IMR-90 (cell line): ENCODE data around the gene EVA1A. TPM values are rescaled to one million over a fixed set of nuclear protein-coding genes. Genes with fewer than 3 reads are reported as not detected.

ENCODE experiments used
- ATAC-seq: fragments of 200-7000 bp; cut with Tn5 transposase; 2 replicates; pipeline ENCODE4 v1.9.1; 2020; ENCODE audit warnings: low read depth, mild to moderate bottlenecking, moderate library complexity
- BruUV-seq: library from RNA; stranded (reverse); fragments of 400-500 nt; replicated peaks from 2 replicates; lab custom pipeline; 2021; lab: Mats Ljungman, UMichigan
- CTCF ChIA-PET: fragments of 300-600 bp; formaldehyde crosslinking; extraction: SDS; loops from one replicate; lab custom pipeline; 2021; ENCODE audit warnings: antibody characterized with exemption; lab: Yijun Ruan, JAX
- POLR2A ChIA-PET: fragments of 300-600 bp; sonication (Branson Sonifier 250); formaldehyde crosslinking; loops from one replicate; lab custom pipeline; 2022; ENCODE audit warnings: antibody characterized with exemption; ENCODE audit not compliant: unreplicated experiment; lab: Charles Lee
- DNase-seq: peaks from one replicate; pipeline ENCODE4 v3.0.0; 2013
- H2AFZ ChIP-seq: replicated peaks from 2 replicates; pipeline ENCODE3; 2013; ENCODE audit warnings: low read length, mild to moderate bottlenecking; ENCODE audit not compliant: poor library complexity
- H2AK5ac ChIP-seq: 2 replicates; pipeline ENCODE4 v1.6.1; 2013; ENCODE audit warnings: low read depth, low read length, inconsistent platforms
- H2AK9ac ChIP-seq: replicated peaks from 2 replicates; pipeline ENCODE3; 2013; ENCODE audit warnings: mild to moderate bottlenecking, low read depth, low read length, moderate library complexity; ENCODE audit not compliant: poor library complexity
- H2BK120ac ChIP-seq: 2 replicates; pipeline ENCODE4 v1.6.1; 2013; ENCODE audit warnings: low read depth, low read length, inconsistent platforms
- H2BK15ac ChIP-seq: 3 replicates; pipeline ENCODE4 v1.6.1; 2013; ENCODE audit warnings: low read depth, low read length, inconsistent platforms
- H2BK20ac ChIP-seq: 2 replicates; pipeline ENCODE4 v1.6.1; 2013; ENCODE audit warnings: low read depth, mild to moderate bottlenecking, inconsistent platforms, low read length, moderate library complexity
- H2BK5ac ChIP-seq: 2 replicates; pipeline ENCODE4 v1.6.1; 2013; ENCODE audit warnings: mild to moderate bottlenecking, low read depth, low read length, inconsistent platforms; ENCODE audit not compliant: poor library complexity, severe bottlenecking
- H3K14ac ChIP-seq: replicated peaks from 2 replicates; pipeline ENCODE4 v1.6.1; 2013; ENCODE audit warnings: low read depth, low read length, inconsistent platforms
- H3K18ac ChIP-seq: 2 replicates; pipeline ENCODE4 v1.6.1; 2013; ENCODE audit warnings: low read depth, low read length, control low read depth
- H3K23ac ChIP-seq: 2 replicates; pipeline ENCODE4 v1.6.1; 2013; ENCODE audit warnings: low read depth, low read length, inconsistent platforms
- H3K27ac ChIP-seq: 2 replicates; pipeline ENCODE4 v1.5.1; 2013; ENCODE audit warnings: mild to moderate bottlenecking, control low read depth, low read length; ENCODE audit not compliant: insufficient read depth
- H3K27me3 ChIP-seq: 2 replicates; pipeline ENCODE4 v1.6.1; 2013; ENCODE audit warnings: low read length; ENCODE audit not compliant: control insufficient read depth, insufficient read depth
- H3K36me3 ChIP-seq: 2 replicates; pipeline ENCODE4 v1.6.1; 2013; ENCODE audit warnings: low read length, mixed read lengths; ENCODE audit not compliant: control insufficient read depth, insufficient read depth
- H3K4ac ChIP-seq: 2 replicates; pipeline ENCODE4 v1.6.1; 2013; ENCODE audit warnings: low read depth, low read length, inconsistent platforms
- H3K4me1 ChIP-seq: 2 replicates; pipeline ENCODE4 v1.6.1; 2013; ENCODE audit warnings: low read length, mixed read lengths; ENCODE audit not compliant: control insufficient read depth, insufficient read depth
- H3K4me2 ChIP-seq: 2 replicates; pipeline ENCODE4 v1.6.1; 2013; ENCODE audit warnings: low read depth, mild to moderate bottlenecking, control low read depth, low read length, moderate library complexity
- H3K4me3 ChIP-seq: 2 replicates; pipeline ENCODE4 v1.5.1; 2013; ENCODE audit warnings: low read depth, mild to moderate bottlenecking, control low read depth, low read length, moderate library complexity; ENCODE audit not compliant: insufficient read depth
- H3K56ac ChIP-seq: 2 replicates; pipeline ENCODE4 v1.6.1; 2013; ENCODE audit warnings: low read length, inconsistent platforms; ENCODE audit not compliant: insufficient read depth; ENCODE audit errors: extremely low read depth
- H3K79me1 ChIP-seq, 2 experiments: 2 replicates each; pipeline ENCODE4 v1.6.1; 2013; ENCODE audit warnings: low read length in 2 of 2, inconsistent platforms in 1 of 2, low read depth in 1 of 2
- H3K9ac ChIP-seq: 2 replicates; pipeline ENCODE4 v1.6.1; 2013; ENCODE audit warnings: low read depth, low read length, control low read depth
- H3K9me1 ChIP-seq: 2 replicates; pipeline ENCODE4 v1.6.1; 2013; ENCODE audit warnings: low read length, inconsistent platforms; ENCODE audit not compliant: insufficient read depth
- H3K9me3 ChIP-seq: 2 replicates; pipeline ENCODE4 v1.6.1; 2013; ENCODE audit warnings: low read length; ENCODE audit not compliant: control insufficient read depth, insufficient read depth
- H4K20me1 ChIP-seq: 2 replicates; pipeline ENCODE4 v1.6.1; 2013; ENCODE audit warnings: low read length, inconsistent platforms; ENCODE audit not compliant: insufficient read depth
- H4K5ac ChIP-seq: 2 replicates; pipeline ENCODE4 v1.6.1; 2013; ENCODE audit warnings: mild to moderate bottlenecking, low read depth, low read length, control low read depth
- H4K8ac ChIP-seq, 2 experiments: 2 replicates each; pipeline ENCODE4 v1.6.1; 2013; ENCODE audit warnings: low read depth in 2 of 2, low read length in 2 of 2, control low read depth in 1 of 2, inconsistent platforms in 1 of 2
- H4K91ac ChIP-seq: 2 replicates; pipeline ENCODE4 v1.6.1; 2013; ENCODE audit warnings: low read depth, low read length, inconsistent platforms; ENCODE audit not compliant: insufficient read depth
- BHLHE40 ChIP-seq: fragments of 150-350 bp; IDR thresholded peaks from 2 replicates; pipeline ENCODE4 v1.6.1; 2016; ENCODE audit warnings: mild to moderate bottlenecking, low read depth, low read length
- CEBPB ChIP-seq: IDR thresholded peaks from 2 replicates; pipeline ENCODE4 v1.6.1; 2012; ENCODE audit warnings: low read depth, low read length, improper control_type of control experiment
- CHD1 ChIP-seq: IDR thresholded peaks from 2 replicates; pipeline ENCODE4 v1.6.1; 2012; ENCODE audit warnings: low read depth, low read length, improper control_type of control experiment
- ELK1 ChIP-seq: fragments of 150-350 bp; IDR thresholded peaks from 2 replicates; pipeline ENCODE4 v1.6.1; 2016; ENCODE audit warnings: low read depth, mild to moderate bottlenecking, low read length, moderate library complexity, borderline replicate concordance
- FOS ChIP-seq: fragments of 150-350 bp; IDR thresholded peaks from 2 replicates; pipeline ENCODE4 v1.6.1; 2016; ENCODE audit warnings: low read depth, low read length
- MAFK ChIP-seq: IDR thresholded peaks from 2 replicates; pipeline ENCODE4 v1.6.1; 2012; ENCODE audit warnings: low read depth, low read length, improper control_type of control experiment
- MAZ ChIP-seq: IDR thresholded peaks from 2 replicates; pipeline ENCODE4 v1.6.1; 2012; ENCODE audit warnings: low read depth, mild to moderate bottlenecking, low read length, improper control_type of control experiment, moderate library complexity, borderline replicate concordance
- MXI1 ChIP-seq: IDR thresholded peaks from 2 replicates; pipeline ENCODE4 v1.6.1; 2012; ENCODE audit warnings: low read depth, mild to moderate bottlenecking, low read length, moderate library complexity, borderline replicate concordance
- NFE2L2 ChIP-seq: fragments of 150-350 bp; IDR thresholded peaks from 2 replicates; pipeline ENCODE4 v1.6.1; 2016; ENCODE audit warnings: low read depth, mild to moderate bottlenecking, low read length
- POLR2A ChIP-seq: IDR thresholded peaks from 2 replicates; pipeline ENCODE4 v1.6.1; 2012; ENCODE audit warnings: mild to moderate bottlenecking, low read depth, low read length
- RAD21 ChIP-seq: IDR thresholded peaks from 2 replicates; pipeline ENCODE4 v1.6.1; 2012; ENCODE audit warnings: low read length, improper control_type of control experiment
- RCOR1 ChIP-seq: IDR thresholded peaks from 2 replicates; pipeline ENCODE4 v1.6.1; 2012; ENCODE audit warnings: mild to moderate bottlenecking, low read length, improper control_type of control experiment; ENCODE audit not compliant: insufficient replicate concordance
- SMC3 ChIP-seq: fragments of 150-350 bp; IDR thresholded peaks from 2 replicates; pipeline ENCODE4 v1.6.1; 2016; ENCODE audit warnings: low read depth, mild to moderate bottlenecking, antibody characterized with exemption, low read length, moderate library complexity
- WGBS, 2 experiments: methylation state at CpG; one replicate each; pipeline versions ENCODE4 v1.1.5 to v1.1.7; 2013; ENCODE audit warnings: missing lambda C conversion rate in 2 of 2; ENCODE audit not compliant: insufficient read length in 1 of 2; ENCODE audit errors: extremely low coverage in 2 of 2; 5-methylcytosine and 5-hydroxymethylcytosine counted together
- dilution Hi-C: fragments of 300-500 bp; cut with HindIII; formaldehyde crosslinking; loops from one replicate; pipeline ENCODE4 v1.14.3; 2018; ENCODE audit warnings: low sequenced_read_pairs; ENCODE audit not compliant: unreplicated experiment
- in situ Hi-C: fragments of 300-500 bp; cut with MboI; formaldehyde crosslinking; loops from 3 replicates; pipeline ENCODE4 v1.14.3; 2019; ENCODE audit warnings: low sequenced_read_pairs, inconsistent platforms, mixed read lengths
- intact Hi-C: fragments of 100-400 bp; cut with micrococcal nuclease; formaldehyde crosslinking; loops from 2 replicates; pipeline ENCODE4 v1.10.0; 2022
- polyA plus RNA-seq, 3 experiments: library from polyadenylated mRNA; depleted of rRNA; stranded (reverse); fragments of >200 nt; gene quantifications; 2 replicates each; pipeline ENCODE4 v1.2.3, GENCODE V29; 2012; ENCODE audit warnings: low replicate concordance in 1 of 3
- total RNA-seq: library from RNA; depleted of rRNA; stranded (reverse); fragments of >200 nt; gene quantifications from 2 replicates; pipeline ENCODE4 v1.2.3, GENCODE V29; 2012
- TF ChIP-seq, protein P1 (sequence below): conservative IDR thresholded peaks from 2 replicates; pipeline ENCODE4 v1.5.1; 2012; ENCODE audit warnings: mild to moderate bottlenecking, low read depth, low read length, improper control_type of control experiment
- TF ChIP-seq, protein P2 (sequence below): fragments of 150-350 bp; IDR thresholded peaks from 2 replicates; pipeline ENCODE4 v1.6.1; 2017; ENCODE audit warnings: mild to moderate bottlenecking, antibody characterized with exemption, low read length, low read depth

Gene EVA1A
- total and polyA plus RNA-seq, 2 of the 4 experiments (the other 2 are of a cell fraction): 54.5 to 93.7 TPM

DNA sequence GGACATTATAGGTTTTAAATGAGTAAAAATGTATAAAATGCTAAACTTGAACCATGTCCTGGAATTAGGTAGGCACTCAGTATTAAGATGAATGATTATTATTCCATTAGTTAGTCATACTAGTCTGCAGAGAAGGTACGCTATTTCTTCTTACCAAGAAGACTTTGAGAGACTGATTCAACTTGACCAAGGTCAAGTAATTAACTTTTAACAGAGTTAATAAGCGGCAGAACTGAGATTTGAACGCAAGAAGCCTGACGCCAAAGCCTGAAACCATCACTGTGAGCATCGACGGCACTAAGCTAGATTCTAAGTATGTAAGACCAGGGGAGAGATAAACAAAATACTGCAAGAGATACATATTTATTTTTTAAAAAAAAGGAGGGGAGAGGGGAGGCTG lies 2.6 kb downstream of the EVA1A start:
- POLR2A ChIA-PET: no interaction called here
- 0 out of 2 replicates have a peak overlapping the region, but pooled peaks have one; percentile 56 for H3K14ac ChIP-seq
- dilution Hi-C loops: no loop called here
- intact Hi-C loops: loop anchor here (5.0 kb wide), 1 partner anchor 71 kb away; no protein-coding TSS in a partner anchor
- peaks cover 63% of the 10 kb centered on the region for H4K20me1 ChIP-seq
- no peak overlapping the region for H3K18ac ChIP-seq
- no peak for ATAC-seq
- no peak overlapping the region for H4K5ac ChIP-seq
- H2AFZ ChIP-seq: no peak overlapping the region
- WGBS, 2 experiments: no CpG with 5 or more reads among the region's 6 CpGs
- TF ChIP-seq POLR2A: no peak
- TF ChIP-seq FOS: no peak
- no peak for TF ChIP-seq CHD1
- TF ChIP-seq MAFK: no peak
- TF ChIP-seq MXI1: no peak
- TF ChIP-seq, protein P1, sequence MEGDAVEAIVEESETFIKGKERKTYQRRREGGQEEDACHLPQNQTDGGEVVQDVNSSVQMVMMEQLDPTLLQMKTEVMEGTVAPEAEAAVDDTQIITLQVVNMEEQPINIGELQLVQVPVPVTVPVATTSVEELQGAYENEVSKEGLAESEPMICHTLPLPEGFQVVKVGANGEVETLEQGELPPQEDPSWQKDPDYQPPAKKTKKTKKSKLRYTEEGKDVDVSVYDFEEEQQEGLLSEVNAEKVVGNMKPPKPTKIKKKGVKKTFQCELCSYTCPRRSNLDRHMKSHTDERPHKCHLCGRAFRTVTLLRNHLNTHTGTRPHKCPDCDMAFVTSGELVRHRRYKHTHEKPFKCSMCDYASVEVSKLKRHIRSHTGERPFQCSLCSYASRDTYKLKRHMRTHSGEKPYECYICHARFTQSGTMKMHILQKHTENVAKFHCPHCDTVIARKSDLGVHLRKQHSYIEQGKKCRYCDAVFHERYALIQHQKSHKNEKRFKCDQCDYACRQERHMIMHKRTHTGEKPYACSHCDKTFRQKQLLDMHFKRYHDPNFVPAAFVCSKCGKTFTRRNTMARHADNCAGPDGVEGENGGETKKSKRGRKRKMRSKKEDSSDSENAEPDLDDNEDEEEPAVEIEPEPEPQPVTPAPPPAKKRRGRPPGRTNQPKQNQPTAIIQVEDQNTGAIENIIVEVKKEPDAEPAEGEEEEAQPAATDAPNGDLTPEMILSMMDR: no peak
- TF ChIP-seq SMC3: no peak
- TF ChIP-seq, protein P2, sequence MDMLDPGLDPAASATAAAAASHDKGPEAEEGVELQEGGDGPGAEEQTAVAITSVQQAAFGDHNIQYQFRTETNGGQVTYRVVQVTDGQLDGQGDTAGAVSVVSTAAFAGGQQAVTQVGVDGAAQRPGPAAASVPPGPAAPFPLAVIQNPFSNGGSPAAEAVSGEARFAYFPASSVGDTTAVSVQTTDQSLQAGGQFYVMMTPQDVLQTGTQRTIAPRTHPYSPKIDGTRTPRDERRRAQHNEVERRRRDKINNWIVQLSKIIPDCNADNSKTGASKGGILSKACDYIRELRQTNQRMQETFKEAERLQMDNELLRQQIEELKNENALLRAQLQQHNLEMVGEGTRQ: no peak
- no peak for TF ChIP-seq RAD21
- no peak for TF ChIP-seq ELK1
- TF ChIP-seq NFE2L2: no peak
- no peak for TF ChIP-seq MAZ
- no peak for TF ChIP-seq BHLHE40
- TF ChIP-seq RCOR1: no peak
- TF ChIP-seq CEBPB: no peak
- H2AK9ac ChIP-seq: peak overlapping the region; percentile 10
- H3K23ac ChIP-seq: no peak overlapping the region
- H2BK5ac ChIP-seq: no peak overlapping the region
- H3K79me1 ChIP-seq: peaks cover 47 to 88% of the 10 kb centered on the region in 2 experiments
- no peak overlapping the region for H3K56ac ChIP-seq
- H3K36me3 ChIP-seq: peaks cover 6% of the 10 kb centered on the region
- H3K4me2 ChIP-seq: no peak overlapping the region
- H3K9me1 ChIP-seq: peaks cover 55% of the 10 kb centered on the region
- H2BK15ac ChIP-seq: no peak overlapping the region
- H2BK20ac ChIP-seq: no peak overlapping the region
- peaks cover 15% of the 10 kb centered on the region for H3K4me1 ChIP-seq
- BruUV-seq: no TSS peak
- in situ Hi-C loops: no loop called here
- CTCF ChIA-PET: no interaction called here
- H2BK120ac ChIP-seq: peak overlapping the region; percentile 35; the same call in 1 of the 2 replicates
- no peaks in the 10 kb centered on the region for H3K9me3 ChIP-seq
- H3K27ac ChIP-seq: no peak overlapping the region
- H4K8ac ChIP-seq: no peak overlapping the region
- H2AK5ac ChIP-seq: no peak overlapping the region
- no peak overlapping the region for H3K9ac ChIP-seq
- H4K91ac ChIP-seq: no peak overlapping the region
- H3K4me3 ChIP-seq: no peak overlapping the region
- H3K27me3 ChIP-seq: no peaks in the 10 kb centered on the region
- no peak for DNase-seq
- H3K4ac ChIP-seq: no peak overlapping the region
